ENCODE data around the gene SLAMF1. TPM values are rescaled to one million over a fixed set of nuclear protein-coding genes. Genes with fewer than 3 reads are reported as not detected.

Gene SLAMF1
- total RNA-seq, 6 experiments from 2014 or later: not detected

DNA sequence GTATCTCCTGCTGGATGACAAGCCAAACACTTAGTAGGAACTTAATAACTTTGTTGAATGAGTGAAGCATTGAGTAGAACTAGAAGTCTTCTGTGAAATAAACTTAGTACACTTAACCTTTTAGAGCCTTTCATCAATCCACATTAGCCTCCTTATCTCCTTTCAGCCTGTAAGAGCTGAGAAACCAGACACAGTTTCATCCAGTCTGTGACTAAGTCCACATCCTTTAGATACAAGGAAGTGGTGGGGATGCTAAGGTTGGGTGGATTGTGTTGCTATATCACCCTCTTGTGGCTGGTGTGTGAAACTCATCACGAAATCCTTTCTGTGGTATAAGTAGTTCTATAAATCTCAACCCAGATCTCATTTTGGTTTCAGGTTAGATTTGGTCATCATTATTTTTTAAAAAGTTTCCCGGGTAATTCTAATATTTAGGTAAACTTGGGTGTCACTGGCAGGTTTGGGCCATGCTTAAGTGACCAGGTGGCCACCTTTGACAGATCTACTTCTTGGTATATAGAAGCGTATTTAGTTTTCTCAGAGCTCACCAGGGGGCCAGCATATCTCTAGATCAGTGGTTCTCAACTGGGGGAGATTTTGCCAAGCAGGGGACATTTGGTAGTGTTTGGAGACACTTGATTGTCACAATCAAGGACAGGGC lies 39.7 kb downstream of the SLAMF1 start:
- no peak overlapping the region for H3K4me3 Mint-ChIP-seq
- H3K27ac Mint-ChIP-seq: no peak overlapping the region
- H3K9me3 Mint-ChIP-seq: no peaks in the 10 kb centered on the region
- DNase-seq: peak; percentile 80
- no peaks in the 10 kb centered on the region for H3K4me1 Mint-ChIP-seq (ENCODE audit: low read depth)
- no peaks in the 10 kb centered on the region for H3K36me3 Mint-ChIP-seq (ENCODE audit: low read depth)
- peaks cover 5% of the 10 kb centered on the region for H3K27me3 Mint-ChIP-seq (ENCODE audit: insufficient read depth)
- TF ChIP-seq, protein P1, sequence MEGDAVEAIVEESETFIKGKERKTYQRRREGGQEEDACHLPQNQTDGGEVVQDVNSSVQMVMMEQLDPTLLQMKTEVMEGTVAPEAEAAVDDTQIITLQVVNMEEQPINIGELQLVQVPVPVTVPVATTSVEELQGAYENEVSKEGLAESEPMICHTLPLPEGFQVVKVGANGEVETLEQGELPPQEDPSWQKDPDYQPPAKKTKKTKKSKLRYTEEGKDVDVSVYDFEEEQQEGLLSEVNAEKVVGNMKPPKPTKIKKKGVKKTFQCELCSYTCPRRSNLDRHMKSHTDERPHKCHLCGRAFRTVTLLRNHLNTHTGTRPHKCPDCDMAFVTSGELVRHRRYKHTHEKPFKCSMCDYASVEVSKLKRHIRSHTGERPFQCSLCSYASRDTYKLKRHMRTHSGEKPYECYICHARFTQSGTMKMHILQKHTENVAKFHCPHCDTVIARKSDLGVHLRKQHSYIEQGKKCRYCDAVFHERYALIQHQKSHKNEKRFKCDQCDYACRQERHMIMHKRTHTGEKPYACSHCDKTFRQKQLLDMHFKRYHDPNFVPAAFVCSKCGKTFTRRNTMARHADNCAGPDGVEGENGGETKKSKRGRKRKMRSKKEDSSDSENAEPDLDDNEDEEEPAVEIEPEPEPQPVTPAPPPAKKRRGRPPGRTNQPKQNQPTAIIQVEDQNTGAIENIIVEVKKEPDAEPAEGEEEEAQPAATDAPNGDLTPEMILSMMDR (IDR thresholded peaks at IDR 0.05): peak; percentile 88

DNA sequence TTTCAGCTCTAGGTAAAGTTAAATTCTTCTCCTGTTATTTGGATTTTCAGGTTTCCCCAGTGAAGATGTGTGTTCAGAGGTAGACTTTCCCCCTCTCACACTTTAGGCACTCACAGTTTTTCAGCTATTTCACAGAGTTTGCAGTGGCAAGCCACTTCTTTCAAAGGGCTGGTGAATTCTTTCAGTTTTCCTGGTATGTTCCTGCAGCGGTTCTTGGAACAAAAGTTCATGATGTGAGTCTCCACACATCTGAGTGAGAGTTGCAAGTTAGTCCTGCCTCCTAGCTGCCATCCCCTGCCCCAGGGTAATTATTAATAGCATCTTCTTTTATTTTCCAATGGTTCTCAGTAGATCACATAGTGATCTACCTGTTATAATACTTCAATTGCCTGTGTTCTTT lies 40.2 kb downstream of the SLAMF1 start:
- TF ChIP-seq, protein P1 (IDR thresholded peaks at IDR 0.05): no peak

DNA sequence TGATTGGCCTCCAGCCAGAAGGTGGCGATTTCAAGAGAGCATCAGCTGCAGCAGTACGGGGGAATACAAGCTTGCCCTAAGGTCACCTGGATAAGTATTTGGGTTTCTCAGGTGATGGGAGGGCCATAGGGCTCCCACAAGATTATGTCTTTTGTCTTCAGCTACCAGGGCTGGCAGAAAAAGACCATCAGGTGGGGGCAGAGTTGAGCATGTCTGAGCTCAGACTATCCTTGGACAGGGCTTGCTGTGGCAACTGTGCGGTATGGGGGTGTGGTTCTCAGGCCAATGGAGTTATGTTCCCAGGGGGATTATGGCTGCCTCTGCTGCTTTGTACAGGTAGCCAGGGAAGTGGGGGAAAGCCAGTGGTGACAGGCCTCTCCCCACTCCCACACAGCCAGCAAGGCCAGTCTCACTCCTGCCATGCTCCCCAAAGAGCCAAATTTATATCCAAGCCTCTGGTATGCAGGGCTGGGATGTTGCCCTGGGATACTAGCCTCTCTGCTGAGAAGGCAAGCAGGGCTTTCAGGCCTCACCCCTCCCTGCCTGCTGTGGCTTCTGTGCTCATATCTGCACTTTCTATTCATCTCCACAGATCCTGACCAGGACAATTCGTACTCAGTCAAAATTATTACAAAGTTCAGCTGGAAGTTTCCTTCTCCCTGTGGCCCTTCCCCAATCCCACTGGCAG lies 40.9 kb downstream of the SLAMF1 start:
- H3K9me3 Mint-ChIP-seq: peaks cover 8% of the 10 kb centered on the region
- DNase-seq: no peak
- H3K27me3 Mint-ChIP-seq (ENCODE audit: insufficient read depth): peaks cover 4% of the 10 kb centered on the region
- no peak overlapping the region for H3K27ac Mint-ChIP-seq
- no peaks in the 10 kb centered on the region for H3K4me1 Mint-ChIP-seq (ENCODE audit: low read depth)
- H3K36me3 Mint-ChIP-seq (ENCODE audit: low read depth): no peaks in the 10 kb centered on the region
- no peak overlapping the region for H3K4me3 Mint-ChIP-seq
- TF ChIP-seq, protein P1 (IDR thresholded peaks at IDR 0.05): no peak

More for the DNA sequence above, 40.2 kb downstream of the SLAMF1 start:
- no peaks in the 10 kb centered on the region for H3K4me1 Mint-ChIP-seq (ENCODE audit: low read depth)
- no peak overlapping the region for H3K27ac Mint-ChIP-seq
- H3K36me3 Mint-ChIP-seq (ENCODE audit: low read depth): no peaks in the 10 kb centered on the region
- H3K4me3 Mint-ChIP-seq: no peak overlapping the region
- DNase-seq: no peak
- H3K27me3 Mint-ChIP-seq (ENCODE audit: insufficient read depth): peaks cover 4% of the 10 kb centered on the region
- peaks cover 4% of the 10 kb centered on the region; the same call in 1 of the 2 replicates for H3K9me3 Mint-ChIP-seq

DNA sequence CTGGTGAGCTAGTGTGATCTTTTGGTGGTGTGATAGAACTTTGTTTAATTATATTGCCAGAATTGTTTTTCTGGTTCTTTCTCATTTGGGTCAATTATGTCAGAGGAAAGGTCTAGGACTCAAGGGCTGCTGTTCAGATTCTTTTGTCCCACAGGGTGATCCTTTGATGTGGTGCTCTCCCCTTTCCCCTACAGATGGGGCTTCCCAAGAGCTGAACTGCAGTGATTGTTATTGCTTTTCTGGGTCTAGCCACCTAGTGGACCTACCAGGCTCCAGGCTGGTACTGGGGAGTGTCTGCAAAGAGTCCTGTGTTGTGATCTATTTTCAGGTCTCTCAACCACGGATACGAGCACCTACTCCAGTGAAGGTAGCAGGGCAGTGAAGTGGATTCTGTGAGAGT lies 41.6 kb downstream of the SLAMF1 start:
- Mint-ChIP-seq H3K4me3 (no peak overlapping the region), H3K9me3 (peaks cover 8% of the 10 kb centered on the region), H3K27me3 (ENCODE audit: insufficient read depth) (peaks cover 4% of the 10 kb centered on the region), H3K27ac (no peak overlapping the region), H3K4me1 (ENCODE audit: low read depth) (no peaks in the 10 kb centered on the region), H3K36me3 (ENCODE audit: low read depth) (no peaks in the 10 kb centered on the region)
- DNase-seq: no peak
- TF ChIP-seq, protein P1 (IDR thresholded peaks at IDR 0.05): no peak; the same call in 1 of the 2 replicates

DNA sequence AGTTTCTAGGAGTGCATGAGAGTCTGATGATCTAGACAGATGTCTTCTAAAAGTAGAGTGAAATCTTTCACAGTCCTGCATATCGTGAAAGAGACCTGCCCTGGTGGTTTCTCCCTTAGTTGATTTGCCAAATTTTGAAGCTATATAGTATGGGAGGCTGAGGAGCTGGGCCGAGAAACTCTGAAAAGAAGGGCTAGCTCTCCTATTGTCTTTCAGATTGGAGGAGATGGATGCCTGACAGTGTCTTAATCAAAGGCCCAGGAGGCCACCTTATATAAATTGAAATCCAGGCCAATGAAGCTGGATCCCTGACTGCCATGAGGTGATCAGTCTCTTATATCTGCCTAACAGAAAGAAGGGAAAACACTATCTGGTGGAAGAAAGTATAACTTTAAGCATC lies 49.1 kb downstream of the SLAMF1 start:
- no peak for DNase-seq
- no peak overlapping the region for H3K27ac Mint-ChIP-seq
- no peaks in the 10 kb centered on the region for H3K4me1 Mint-ChIP-seq (ENCODE audit: low read depth)
- H3K4me3 Mint-ChIP-seq: no peak overlapping the region
- no peaks in the 10 kb centered on the region for H3K36me3 Mint-ChIP-seq (ENCODE audit: low read depth)
- TF ChIP-seq, protein P1 (IDR thresholded peaks at IDR 0.05): no peak
- H3K9me3 Mint-ChIP-seq: peaks cover 8% of the 10 kb centered on the region
- H3K27me3 Mint-ChIP-seq (ENCODE audit: insufficient read depth): no peaks in the 10 kb centered on the region; the same call in none of the 2 replicates
